HEK293T (cell line): ENCODE measurements around the gene CCDC92B.

Experiments used
- BHLHE40 ChIP-seq: fragments of 450-650 bp; IDR thresholded peaks from 2 replicates; pipeline ENCODE4 v1.6.1; 2016; ENCODE audit warnings: mild to moderate bottlenecking, moderate library complexity, borderline replicate concordance
- L3MBTL2 ChIP-seq: fragments of 450-650 bp; conservative IDR thresholded peaks from 2 replicates; pipeline ENCODE4 v1.6.1; 2016; ENCODE audit warnings: mild to moderate bottlenecking
- TARDBP ChIP-seq: fragments of 450-650 bp; IDR thresholded peaks from 2 replicates; pipeline ENCODE4 v1.6.1; 2016

DNA sequence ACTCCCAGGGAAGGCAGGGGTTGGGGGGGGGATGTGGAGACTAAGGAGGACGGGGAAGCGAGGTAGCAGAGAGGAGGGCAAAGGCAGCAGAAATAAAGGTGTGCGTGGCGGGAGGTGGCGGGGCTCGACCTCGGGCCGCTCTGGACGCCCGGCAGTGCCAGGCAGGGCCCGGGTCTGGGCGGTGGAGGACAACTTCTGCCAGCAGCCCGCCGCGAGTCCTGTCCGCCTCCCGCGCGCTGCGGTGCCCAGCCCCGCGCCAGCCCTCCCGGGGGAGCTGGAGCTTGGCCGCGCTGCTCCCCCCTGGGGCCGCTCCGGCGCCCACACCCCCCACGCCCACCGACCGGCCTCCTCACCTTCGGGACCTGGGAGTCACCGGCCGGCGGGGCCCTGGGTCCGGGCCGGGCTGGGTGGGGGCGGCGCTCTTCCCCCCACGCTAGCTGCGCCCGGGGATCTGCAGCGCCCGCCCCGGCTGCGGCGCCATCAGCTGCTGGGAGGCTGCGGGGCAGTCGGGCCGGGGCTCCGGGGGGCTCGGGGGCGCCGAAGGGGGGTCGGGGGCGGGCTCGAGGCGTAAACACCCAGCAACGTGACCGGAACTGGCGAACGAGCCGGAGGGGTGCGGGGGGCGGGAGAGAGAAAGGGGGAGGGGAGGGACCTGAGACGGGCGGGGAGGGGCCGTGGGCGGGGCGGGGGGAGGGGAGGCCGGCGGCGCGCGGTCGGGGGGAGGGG is at the start of gene CCDC92B:
- TF ChIP-seq BHLHE40: no peak
- no peak for TF ChIP-seq TARDBP
- TF ChIP-seq L3MBTL2: no peak
